GM04504 (cell line): Measurements from ENCODE around the gene IGFALS.

Experiments used
- DNase-seq: peaks from one replicate; pipeline ENCODE4 v3.0.0-alpha.2; 2012; ENCODE audit warnings: low read depth

IGFALS gene

DNA sequence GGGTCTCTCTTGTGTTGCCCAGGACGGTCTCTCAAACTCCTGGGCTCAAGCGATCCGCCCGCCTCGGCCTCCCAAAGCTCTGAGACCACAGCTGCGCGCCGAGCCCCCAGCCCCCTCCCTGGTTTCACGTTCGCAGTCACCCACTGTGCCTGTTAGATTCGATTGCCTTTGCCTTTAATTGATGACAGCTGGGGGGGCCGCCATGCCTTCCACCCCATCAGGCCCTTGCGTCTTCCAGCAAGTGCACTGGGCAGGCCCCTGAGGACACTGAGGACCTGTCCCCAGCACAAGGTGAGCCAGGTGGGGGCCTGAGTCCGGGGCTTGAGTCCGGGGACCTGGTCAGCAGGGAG, 3.3 kb downstream of the IGFALS start:
- DNase-seq = no peak

DNA sequence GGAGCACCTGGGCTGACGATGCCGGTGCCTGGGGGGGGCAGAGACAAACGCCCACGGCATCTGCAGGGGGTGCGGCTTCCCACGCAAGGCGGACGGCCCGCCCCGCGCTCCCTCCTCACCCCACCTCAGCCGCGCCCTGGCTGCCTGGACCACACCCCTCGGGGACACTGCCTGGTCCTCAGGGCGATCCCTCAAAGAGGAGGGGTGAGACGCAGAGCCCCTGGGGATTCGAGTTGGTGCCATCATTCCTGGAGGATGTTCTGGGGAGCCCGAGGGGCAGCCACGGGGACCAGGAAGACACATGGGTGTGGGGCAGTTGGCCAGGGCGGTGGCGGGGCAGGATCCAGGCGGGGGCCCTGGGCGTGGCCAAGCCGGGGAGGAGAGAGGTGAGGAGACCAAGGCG, 3.9 kb downstream of the IGFALS start:
- no peak for DNase-seq

DNA sequence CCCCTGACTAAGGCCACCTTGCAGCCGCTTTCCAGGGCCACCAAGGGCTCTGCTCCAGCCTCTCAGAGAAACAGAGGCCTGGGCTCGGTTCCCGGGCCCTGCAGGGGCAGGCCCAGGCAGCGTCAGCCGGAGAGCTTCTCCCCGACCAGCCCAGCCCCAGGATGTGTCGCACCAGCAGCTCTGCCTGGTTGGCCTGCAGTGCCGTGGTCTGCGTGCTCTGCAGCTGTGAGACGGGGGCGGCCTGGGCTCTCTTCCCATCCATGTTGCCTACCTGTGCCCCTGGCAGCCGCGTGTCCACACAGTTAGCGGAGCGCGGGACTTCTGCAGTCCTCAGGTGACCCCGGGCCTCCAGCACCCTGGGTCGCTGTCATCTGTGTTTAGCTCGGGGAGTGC, 4.8 kb downstream of the IGFALS start:
- no peak for DNase-seq

DNA sequence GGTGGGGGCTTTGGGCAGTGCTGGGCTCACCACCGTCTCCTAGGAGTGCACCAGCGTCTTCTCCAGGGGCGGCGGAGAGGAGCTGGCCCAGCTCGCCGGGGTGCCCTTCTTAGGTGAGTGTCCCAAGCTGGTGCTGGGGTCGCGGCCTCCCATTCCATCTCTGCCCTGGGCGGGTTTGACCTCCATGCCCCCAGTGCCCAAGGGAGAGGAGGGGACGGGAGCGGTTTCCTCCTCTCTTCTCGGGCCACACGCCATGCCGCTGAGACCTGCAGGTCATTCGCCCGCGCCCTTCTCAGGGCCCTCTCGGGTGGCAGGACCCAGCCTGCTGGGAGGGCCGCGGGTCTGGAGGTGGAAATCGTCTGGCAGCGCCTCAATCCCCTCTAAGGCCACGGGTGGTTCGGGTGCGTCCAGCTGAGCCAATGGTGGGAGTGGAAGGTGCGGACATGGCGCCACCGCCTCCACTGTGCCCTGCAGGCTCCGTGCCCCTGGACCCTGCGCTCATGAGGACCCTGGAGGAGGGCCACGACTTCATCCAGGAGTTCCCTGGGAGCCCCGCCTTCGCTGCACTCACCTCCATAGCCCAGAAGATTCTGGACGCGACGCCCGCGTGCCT, 5.3 kb downstream of the IGFALS start:
- no peak for DNase-seq

DNA sequence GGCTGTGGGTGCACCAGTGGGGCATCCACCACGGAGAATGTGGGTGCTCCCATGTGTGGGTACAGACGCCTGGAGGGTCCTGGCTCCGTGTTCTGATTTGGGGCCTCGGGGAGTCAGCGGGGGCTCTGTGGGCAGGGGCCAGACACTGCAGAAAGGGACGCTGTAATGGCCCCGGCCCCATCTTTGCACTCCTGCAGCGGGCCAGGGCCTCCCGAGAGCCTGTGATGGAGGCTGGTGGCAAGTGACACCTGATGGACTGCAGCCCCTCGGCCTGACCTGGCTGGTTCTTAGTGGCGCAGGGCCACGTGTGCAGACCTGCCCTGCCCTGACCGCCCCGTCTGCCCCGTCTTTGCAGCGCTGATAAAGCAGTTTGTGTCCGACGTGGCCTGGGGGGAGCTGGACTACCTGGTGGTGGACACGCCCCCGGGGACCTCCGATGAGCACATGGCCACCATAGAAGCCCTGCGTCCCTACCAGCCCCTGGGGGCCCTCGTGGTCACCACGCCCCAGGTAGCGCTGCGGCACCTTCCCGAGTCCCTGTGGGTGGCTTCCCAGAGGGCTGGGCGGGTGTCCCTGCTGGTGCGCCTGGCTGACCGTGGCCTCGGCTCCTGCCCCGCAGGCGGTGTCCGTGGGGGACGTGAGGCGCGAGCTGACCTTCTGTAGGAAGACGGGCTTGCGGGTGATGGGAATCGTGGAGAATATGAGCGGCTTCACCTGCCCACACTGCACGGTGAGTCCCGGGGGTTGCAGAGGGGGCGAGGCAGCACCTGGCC, 6.0 kb downstream of the IGFALS start:
- DNase-seq = no peak

DNA sequence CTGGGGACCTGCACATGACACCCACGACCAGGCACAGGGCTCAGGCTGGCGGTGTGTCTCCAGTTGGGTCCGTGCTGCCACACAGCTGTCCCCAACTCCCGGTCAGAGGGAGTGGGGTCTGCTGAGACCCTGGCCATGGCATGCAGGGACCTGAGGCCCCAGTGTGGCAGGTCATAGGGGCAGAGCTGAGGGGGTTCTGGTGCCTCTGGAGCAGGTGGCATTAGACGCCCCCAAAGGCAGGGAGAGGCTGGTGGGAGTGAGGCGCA, 6.5 kb downstream of the IGFALS start:
- no peak for DNase-seq

DNA sequence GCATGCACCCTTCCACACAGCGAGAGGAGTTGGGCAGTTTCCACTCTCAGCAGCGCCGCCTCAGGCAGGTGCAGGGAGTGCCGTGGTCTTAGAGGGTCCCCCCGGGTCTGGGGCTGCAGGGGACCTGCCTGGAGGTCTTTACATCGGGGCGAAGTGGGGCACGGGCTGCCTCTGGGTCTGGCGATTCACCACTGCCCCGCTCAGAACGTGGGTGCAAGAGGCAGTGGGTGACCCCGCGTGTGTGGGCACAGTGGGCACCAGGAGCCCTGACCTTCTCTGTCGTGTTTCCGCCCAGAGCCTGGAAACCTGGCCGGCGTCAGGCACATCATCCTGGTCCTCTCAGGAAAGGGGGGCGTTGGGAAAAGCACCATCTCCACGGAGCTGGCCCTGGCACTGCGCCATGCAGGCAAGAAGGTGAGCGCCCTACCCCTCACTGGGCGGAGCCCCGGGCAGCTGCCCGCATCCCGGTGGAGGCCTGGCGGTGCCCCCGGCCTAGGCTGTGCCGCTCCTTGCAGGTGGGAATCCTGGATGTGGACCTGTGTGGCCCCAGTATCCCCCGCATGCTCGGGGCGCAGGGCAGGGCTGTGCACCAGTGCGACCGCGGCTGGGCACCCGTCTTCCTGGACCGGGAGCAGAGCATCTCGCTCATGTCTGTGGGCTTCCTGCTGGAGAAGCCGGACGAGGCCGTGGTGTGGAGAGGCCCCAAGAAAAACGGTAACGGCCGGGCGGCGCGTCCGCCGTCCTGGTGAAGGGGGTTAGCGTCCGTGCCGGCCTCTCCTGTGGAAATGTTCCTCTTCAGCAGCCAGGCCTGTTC, 7.1 kb downstream of the IGFALS start:
- DNase-seq = no peak

DNA sequence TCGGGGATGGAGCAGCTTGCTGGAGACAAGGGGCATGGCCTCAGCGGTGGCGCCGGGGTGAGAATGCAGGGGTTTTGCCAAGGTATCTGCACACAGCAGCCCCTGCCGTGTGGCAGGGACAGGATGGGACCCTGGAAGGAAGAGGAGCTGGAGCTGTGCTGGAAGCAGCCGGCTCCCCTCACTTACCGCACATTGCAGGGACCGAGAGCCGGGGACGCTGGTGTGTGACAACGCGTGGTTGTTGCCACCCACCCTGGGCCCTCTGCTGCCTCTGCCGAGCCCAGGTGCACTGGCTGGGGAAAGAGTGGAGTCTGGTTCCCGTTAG, 7.7 kb downstream of the IGFALS start:
- DNase-seq = no peak

DNA sequence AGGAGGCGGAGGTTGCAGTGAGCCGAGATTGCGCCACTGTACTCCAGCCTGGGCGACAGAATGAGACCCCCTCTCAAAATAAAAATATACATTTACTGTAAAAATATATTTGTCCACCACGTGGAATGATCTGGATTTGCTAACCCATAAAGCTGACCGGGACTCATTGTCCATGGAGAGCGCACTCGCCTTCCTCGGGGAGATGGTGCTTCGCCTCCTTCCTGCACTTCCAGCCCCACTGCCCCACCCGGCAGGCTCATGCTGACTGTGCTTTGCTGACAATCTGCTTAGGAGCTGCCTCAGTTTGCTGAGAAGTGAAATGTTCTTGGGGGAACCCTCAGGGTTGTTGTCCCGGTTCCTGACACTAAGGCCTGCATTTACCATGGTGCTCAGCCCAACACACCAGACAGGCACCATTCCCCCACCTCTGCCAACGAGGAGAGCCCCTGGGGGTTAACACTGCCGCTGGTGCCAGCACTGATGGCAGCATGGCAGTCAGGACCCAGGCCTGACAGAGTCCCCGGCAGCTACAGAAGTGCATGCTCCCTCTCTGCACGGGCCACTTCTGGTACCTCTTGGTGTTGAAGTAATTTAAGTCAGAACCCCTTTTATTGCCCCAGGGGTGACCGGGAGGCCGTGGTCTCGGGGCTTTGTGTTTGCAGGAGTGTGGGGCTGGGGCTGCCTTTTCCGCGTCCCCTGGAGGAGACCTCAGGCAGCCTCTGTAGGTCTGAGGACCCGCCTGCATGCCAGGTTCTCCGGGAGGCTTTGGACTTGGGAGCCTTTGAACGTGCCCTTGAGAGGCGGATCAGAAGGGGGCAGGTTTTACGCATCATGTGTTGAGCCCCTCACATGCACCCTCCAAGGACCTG, 8.3 kb downstream of the IGFALS start:
- no peak for DNase-seq

DNA sequence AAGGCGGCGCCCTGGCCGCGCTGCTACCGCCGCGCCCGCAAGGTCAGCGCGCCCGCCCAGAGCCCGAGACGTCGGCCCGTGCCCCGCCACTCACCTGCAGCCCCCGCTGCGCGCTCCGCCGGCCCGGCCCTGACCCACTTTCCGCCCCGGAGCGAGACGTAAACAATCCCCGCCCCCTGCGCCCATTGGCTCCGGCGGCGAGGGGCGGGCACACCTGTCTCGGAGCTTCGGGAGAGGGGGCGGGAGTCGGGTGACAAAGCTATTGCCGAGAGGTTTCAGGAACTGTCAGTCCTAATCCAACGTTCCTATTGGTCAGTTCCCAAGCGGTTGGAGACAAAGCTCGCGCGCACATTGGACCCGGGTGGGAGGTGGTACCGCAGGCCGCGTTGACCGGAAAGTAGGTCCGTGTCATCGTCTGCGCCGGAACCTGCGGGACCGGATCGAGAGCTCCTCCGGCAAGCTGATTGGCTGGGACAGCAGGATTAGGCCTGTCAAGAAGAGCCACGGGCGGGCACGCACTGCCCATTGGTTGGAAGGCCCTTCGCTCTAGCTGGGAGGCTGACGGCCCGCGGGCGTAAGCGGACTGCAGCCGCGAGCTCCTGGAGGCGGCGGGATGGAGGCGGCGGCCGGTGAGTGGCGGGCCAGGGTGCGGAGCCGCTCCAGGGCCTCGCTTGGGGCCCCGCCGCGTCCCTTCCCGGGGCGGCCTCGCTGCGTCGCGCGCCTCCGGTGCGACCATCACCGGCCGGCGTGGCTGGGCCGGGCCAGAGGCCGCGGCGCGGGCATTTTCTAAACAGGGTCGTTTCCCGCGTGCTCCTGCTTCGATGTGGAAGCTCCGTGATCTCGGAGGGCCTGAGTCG, 10.9 kb downstream of the IGFALS start, which contains the start of the genes NUBP2 and SPSB3:
Gene NUBP2 (plus strand): TSS at position 553 of the 857 bp plus-strand sequence. CDS start 61 bp downstream, at position 614.
Gene SPSB3 (minus strand): TSS at position 164 of the 857 bp plus-strand sequence. CDS start 1,088 bp downstream, outside the sequence.
- DNase-seq = peak; percentile 100

DNA sequence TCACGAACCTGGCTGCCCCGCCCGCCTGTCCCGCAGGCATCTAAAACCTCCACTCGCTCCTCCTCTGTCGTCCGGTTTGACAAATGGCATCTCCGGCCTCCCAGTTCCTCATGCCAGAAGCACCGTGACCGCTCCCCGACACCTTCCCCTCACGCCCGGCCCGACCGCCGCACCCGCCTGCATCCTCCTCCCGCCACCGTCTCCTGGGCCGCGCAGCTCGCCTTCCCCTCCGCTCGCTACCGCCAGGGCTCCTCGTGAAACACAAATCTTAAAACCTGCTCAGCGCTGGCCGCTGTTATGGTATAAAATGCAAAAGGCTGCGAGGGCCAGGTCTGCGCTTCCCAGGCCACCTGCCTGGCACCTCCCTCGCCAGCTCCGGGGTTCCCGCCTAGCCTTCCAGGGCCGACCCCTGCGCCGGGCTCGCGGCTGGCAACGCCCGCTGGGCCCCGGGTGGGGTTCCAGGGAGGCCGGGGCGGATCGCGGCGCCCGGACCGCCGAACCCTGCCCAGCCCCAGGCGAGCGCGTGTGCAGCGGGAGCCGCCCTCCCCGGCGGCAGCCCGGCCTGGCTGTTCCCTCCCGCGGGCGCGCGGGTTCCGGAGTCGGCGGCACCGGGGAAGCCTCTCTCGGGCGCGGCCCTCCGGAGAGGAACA, 11.6 kb downstream of the IGFALS start:
- DNase-seq = no peak

DNA sequence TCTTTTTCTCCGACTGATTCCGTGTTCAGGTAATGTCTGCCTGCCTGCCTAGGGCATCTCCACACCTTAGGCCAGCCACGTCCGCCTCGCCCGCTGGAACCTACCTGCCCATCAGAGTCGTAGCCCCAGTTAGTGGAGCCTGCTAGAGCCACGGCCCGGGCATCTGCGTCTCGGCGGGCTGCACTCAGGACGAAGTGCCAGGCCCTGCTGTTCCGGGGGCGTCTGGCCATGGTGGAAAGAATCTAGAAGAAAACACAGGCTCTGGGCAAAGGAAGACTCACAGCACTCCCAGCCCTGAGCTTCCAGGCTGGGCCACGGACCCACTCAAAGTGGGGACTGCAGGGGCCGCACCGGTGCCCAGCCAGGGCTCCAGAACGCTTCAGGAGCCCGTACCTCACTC, 12.3 kb downstream of the IGFALS start:
- no peak for DNase-seq

DNA sequence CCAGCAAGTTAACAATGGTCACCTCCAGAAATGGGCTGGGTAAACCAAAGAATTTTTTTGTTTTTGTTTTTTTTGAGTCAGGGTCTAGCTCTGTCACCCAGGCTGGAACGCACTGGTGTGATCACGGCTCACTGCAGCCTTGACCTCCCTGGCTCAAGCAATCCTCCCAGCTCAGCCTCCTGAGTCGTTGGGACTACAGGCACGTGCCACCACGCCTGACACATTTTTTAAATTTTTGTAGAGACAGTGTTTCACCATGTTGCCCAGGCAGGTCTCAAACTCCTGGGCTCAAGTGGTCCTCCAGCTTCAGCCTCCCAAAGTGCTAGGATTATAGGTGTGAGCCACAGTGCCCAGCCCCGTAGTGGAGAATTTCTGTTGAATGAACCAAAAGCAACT, 12.8 kb downstream of the IGFALS start:
- DNase-seq = no peak

DNA sequence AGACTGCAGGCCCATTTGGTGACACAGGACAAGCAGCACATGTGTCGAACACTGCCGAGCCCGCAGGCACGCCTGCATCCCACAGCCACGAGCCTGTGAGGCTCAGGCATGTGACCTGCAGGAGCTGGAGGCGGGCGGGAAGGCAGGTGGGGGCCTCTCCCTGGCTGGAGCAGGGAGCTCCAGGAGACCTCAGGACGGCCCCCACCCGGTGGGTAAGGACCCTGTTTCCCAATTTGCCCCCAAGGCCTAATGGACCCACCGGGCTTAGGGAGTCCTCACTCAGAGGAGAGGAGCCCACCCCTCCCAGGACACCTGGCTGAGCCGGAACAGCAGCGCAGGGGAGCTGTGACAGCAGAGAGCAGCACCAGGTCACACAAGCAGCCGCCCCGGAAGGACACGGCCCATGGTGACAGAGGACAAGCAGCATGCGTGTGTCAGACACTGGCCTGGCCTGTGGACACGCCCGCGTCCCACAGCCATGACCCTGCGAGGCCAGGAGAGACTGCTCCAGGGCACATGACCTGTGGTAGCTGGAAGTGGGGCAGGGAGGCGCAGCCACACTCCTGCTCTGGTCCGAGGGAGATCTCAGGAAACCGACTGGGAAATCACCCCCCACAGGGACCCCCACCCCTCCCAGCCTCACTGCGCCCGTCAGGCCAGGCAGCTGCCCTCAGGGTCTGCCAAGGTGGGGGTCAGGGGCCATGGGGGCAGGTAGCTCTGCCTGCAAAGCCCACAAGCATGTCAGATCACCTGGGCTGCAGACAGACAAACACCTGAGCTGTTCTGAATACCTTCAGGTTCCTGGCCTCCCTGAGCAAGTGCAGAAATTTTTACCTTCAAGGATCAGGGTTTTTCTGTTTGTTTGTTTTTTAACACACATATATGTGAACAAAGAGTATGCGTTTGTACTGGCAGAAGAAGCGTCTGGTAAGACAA, 13.5 kb downstream of the IGFALS start:
- no peak for DNase-seq

DNA sequence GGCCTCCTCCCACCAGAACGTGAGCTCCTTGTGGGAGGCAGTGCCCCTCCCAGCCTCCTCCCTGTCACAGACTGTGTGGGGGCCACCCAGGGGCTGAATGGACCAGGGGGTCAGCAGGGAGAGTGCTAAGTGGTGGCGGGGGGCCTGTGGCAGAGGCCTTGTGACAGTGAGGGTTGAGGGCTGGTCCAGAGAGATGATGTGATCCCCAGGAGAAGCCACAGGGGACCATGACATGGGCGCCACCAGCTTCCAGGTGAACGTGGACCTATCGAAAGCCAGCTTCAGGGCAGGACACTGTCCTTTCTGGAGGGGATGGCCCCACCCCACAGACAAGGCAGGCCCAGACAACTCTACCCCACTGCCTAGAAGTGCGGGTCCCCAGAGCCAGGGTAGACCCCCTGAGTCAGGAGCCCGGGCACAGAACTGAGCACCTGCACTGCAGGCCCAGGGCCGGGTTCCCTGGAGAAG, 14.2 kb downstream of the IGFALS start:
- no peak for DNase-seq

DNA sequence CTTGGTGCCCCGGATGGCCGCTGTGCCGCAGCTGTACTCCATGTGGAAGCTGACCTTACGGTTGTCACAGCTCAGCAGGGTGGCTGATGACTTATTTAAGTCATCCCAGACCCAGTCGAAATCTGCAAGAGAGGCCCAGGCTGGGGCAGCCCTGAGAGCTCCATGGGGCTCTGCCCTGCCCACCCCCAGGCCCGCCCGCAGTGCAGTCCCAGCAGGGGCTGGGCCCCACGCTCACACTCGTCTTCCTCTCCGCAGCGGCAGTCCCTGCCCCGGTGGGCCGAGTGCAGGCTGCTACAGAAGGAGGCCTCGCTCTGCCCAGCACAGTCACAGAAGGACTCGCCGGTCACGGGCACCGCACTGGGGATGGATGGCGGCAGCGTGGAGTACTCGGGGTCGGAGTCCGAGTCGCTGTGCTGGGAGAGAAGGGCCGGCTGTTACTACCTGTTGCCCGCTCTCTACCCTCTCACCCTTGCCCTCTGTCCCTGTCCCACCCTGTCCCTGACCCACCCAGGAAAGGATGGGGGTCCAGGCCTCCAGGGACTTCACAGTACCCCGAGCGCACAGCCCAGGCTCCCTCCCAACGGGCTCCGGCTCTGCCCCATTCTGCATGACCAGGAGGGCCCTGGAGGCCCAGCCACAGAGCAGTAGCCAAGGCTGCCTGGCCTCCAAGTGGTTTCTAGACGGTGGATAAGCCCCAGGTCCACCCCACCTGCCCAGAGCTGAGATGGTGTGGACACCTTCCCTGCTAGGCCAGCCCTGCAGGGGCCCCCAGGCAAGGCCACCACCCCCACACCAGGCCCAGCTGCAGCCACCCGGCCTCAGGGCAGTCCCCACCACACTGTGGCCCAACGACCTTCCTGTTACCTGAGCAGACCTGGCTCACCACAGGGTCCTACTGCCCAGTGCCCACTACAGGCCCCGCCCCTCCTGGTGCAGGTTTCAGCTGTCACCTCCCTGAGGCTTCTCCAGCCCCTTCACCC, 15.0 kb downstream of the IGFALS start:
- DNase-seq = no peak

DNA sequence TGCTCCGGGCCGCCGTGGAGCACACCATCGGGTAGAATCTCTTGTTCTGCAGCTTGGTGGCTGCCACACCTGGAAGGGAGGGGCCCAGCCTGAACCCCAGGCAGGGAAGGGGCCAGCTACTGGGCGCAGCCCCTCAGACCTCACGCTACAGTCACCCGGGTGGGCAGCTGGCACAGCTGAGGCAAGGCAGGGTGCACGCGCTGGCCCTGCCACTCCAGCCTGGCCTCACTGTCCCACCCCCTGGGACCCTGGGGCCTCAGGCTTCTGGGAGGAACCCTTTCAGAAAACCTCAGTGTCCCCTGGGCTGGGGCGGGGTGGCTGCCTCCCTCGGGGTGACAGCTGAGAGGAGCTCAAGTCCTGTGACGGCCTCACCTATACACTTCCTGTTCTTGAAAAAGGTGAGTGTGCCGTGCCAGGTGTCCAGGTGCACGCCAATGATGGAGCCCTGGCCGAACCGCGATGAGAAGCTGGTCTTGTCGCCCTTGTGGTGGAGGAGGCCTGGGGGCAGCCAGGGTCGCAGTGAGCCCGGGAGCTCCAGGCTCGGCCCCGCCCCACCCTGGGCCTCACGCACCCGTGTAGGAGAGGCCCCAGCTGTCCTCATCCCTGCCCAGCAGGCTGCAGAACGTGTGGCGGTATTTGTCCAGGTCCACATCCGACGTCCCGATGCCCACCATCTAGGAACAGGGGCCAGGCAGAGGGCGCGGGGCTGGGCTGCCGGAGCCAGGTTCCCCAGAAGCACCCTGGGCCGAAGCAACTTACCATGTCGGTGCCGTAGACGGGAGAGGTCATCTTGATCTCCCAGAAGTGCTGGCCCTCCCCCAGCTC, 15.9 kb downstream of the IGFALS start:
- no peak for DNase-seq

DNA sequence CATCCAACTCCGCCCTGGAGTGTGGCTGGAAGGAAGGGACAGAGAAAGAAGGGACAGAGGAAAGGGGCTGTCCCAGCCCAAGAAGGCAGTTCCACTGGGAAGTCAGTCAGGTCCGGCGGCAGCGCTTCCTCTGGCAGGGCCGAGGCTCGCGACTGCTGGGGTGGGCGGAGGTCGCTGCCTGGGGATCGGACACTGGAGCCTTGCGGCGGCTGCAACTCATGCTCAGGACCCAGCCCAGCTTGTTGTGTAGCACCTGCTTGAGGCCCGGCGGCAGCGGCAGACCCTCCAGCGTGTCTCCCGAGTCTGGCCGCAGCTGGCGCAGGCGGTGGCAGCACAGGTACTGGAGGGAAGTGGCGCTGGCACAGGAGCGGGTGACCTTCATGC, 16.5 kb downstream of the IGFALS start:
- no peak for DNase-seq
